B cell (primary cell): ENCODE data around the gene CXCL8. TPM values are rescaled to one million over a fixed set of nuclear protein-coding genes. Genes with fewer than 3 reads are reported as not detected.

Experiments
- ATAC-seq: fragments of 200-7000 bp; cut with Tn5 transposase; one replicate; pipeline ENCODE4 v1.10.0; 2021; ENCODE audit warnings: low read depth, mild to moderate bottlenecking, moderate number of reproducible peaks, moderate library complexity
- CTCF ChIA-PET: fragments of 350-600 bp; sonication (Branson Sonifier 250); formaldehyde crosslinking; loops from one replicate; lab custom pipeline; 2021; ENCODE audit warnings: antibody characterized with exemption, inconsistent platforms; lab: Charles Lee
- POLR2A ChIA-PET: fragments of 350-600 bp; sonication (Branson Sonifier 250); formaldehyde crosslinking; loops from one replicate; lab custom pipeline; 2021; ENCODE audit warnings: antibody characterized with exemption; lab: Charles Lee
- DNase-seq: peaks from one replicate; pipeline ENCODE4 v3.0.0; 2013
- H2AFZ ChIP-seq: 2 replicates; pipeline ENCODE4 v1.6.1; 2012; ENCODE audit warnings: mild to moderate bottlenecking, low read depth, low read length; ENCODE audit not compliant: insufficient read depth, poor library complexity, severe bottlenecking
- H3K27ac ChIP-seq, 2 donors: 1 replicate in 1 of 2; 2 replicates in 1 of 2; pipeline ENCODE4 v1.5.1; 2012 to 2013; ENCODE audit warnings: low read length in 2 of 2, mild to moderate bottlenecking in 2 of 2, moderate library complexity in 1 of 2
- H3K27me3 ChIP-seq, 4 experiments: fragments of 200-600 bp in 1 of 4; sonication (generic) in 1 of 4; replicated peaks in 1 of 4; 1 replicate in 2 of 4; 2 replicates in 2 of 4; pipeline versions ENCODE4 v1.6.1 to v1.7.0; 2013 to 2016; ENCODE audit warnings: low read length in 3 of 4, mild to moderate bottlenecking in 2 of 4, mixed read lengths in 1 of 4, moderate library complexity in 1 of 4; ENCODE audit not compliant: insufficient read depth in 4 of 4, control insufficient read depth in 3 of 4; ENCODE audit errors: control extremely low read depth in 1 of 4
- H3K36me3 ChIP-seq, 2 experiments: replicated peaks in 1 of 2; 1 replicate in 1 of 2; 2 replicates in 1 of 2; pipeline versions ENCODE4 v1.6.1 to v1.7.1; 2013; ENCODE audit warnings: low read length in 1 of 2; ENCODE audit not compliant: insufficient read depth in 2 of 2, control insufficient read depth in 1 of 2; ENCODE audit errors: control extremely low read depth in 1 of 2, extremely low read depth in 1 of 2
- H3K4me1 ChIP-seq, 2 donors: fragments of 200-600 bp in 1 of 2; sonication (generic) in 1 of 2; 1 replicate in 1 of 2; 2 replicates in 1 of 2; pipeline versions ENCODE4 v1.5.1 to v1.6.1; 2013 to 2017; ENCODE audit warnings: low read length in 2 of 2; ENCODE audit not compliant: control insufficient read depth in 2 of 2, insufficient read depth in 2 of 2
- H3K4me2 ChIP-seq: replicated peaks from 2 replicates; pipeline ENCODE3; 2012; ENCODE audit warnings: mild to moderate bottlenecking, low read depth, low read length; ENCODE audit not compliant: poor library complexity, severe bottlenecking
- H3K4me3 ChIP-seq, 5 experiments: fragments of 200-600 bp in 1 of 5; sonication (generic) in 1 of 5; 1 replicate in 3 of 5; 2 replicates in 2 of 5; pipeline versions ENCODE4 v1.5.1 to v1.7.0; 2011 to 2016; ENCODE audit warnings: low read length in 4 of 5, mild to moderate bottlenecking in 4 of 5, low read depth in 2 of 5, control low read depth in 1 of 5, moderate library complexity in 1 of 5; ENCODE audit not compliant: insufficient read depth in 1 of 5; ENCODE audit errors: control extremely low read depth in 1 of 5, extremely low read depth in 1 of 5
- H3K79me2 ChIP-seq: fragments of 200-600 bp; sonication (generic); one replicate; pipeline ENCODE4 v1.6.0; 2016; ENCODE audit warnings: low read length; ENCODE audit not compliant: control insufficient read depth, insufficient read depth
- H3K9ac ChIP-seq: fragments of 200-600 bp; sonication (generic); 2 replicates; pipeline ENCODE4 v1.6.1; 2017; ENCODE audit warnings: mild to moderate bottlenecking, low read length, moderate library complexity
- H3K9me3 ChIP-seq, 3 donors: one replicate each; pipeline versions ENCODE4 v1.6.1 to v1.7.1; 2013; ENCODE audit warnings: low read length in 2 of 3; ENCODE audit not compliant: control insufficient read depth in 2 of 3, insufficient read depth in 1 of 3; ENCODE audit errors: control extremely low read depth in 1 of 3
- H4K20me1 ChIP-seq: 2 replicates; pipeline ENCODE4 v1.6.0; 2012; ENCODE audit warnings: mild to moderate bottlenecking, low read length; ENCODE audit not compliant: insufficient read depth, control insufficient read depth, poor library complexity, severe bottlenecking
- H3K27ac Mint-ChIP-seq: one replicate; pipeline ENCODE4 v1.8.0; 2021; ENCODE audit warnings: mixed read lengths
- H3K27me3 Mint-ChIP-seq: one replicate; pipeline ENCODE4 v1.8.0; 2021; ENCODE audit warnings: mixed read lengths
- H3K4me1 Mint-ChIP-seq: one replicate; pipeline ENCODE4 v1.8.0; 2021; ENCODE audit warnings: mixed read lengths
- H3K4me3 Mint-ChIP-seq: one replicate; pipeline ENCODE4 v1.8.0; 2021; ENCODE audit warnings: mixed read lengths
- H3K9me3 Mint-ChIP-seq: one replicate; pipeline ENCODE4 v1.8.0; 2022; ENCODE audit warnings: mixed read lengths; ENCODE audit not compliant: insufficient read depth
- CTCF ChIP-seq: fragments of 200-600 bp; IDR thresholded peaks from one replicate; pipeline ENCODE4 v1.8.0; 2022; ENCODE audit warnings: antibody characterized with exemption, mild to moderate bottlenecking
- EZH2 ChIP-seq: IDR thresholded peaks from 2 replicates; pipeline ENCODE4 v1.6.1; 2012; ENCODE audit warnings: borderline replicate concordance, low read depth, mild to moderate bottlenecking, moderate library complexity, low read length; ENCODE audit not compliant: insufficient read depth, poor library complexity, severe bottlenecking
- WGBS: methylation state at CpG from one replicate; pipeline ENCODE4 v1.1.5; 2013; ENCODE audit warnings: missing lambda C conversion rate; ENCODE audit not compliant: insufficient coverage; 5-methylcytosine and 5-hydroxymethylcytosine counted together
- intact Hi-C: fragments of 100-400 bp; cut with micrococcal nuclease; formaldehyde crosslinking; loops from one replicate; pipeline ENCODE4 v1.10.0; 2022
- polyA plus RNA-seq: library from polyadenylated mRNA; depleted of rRNA; stranded (reverse); fragments of >200 nt; gene quantifications from 2 replicates; pipeline ENCODE4 v1.2.3, GENCODE V29; 2012
- total RNA-seq, 2 donors: library from RNA; stranded (reverse); fragments of 120-200 nt in 1 of 2; gene quantifications; 1 replicate in 1 of 2; 2 replicates in 1 of 2; pipeline versions ENCODE4 v1.2.3 to v1.2.4, GENCODE V29; 2013 to 2022

The CXCL8 gene
- total and polyA plus RNA-seq, 2 donors (not counting 1 experiment from before 2014, with no cell fraction given), result 0.32 to 7.5 TPM

- no peaks in the 10 kb centered on the region for H3K27me3 ChIP-seq
- no peaks in the 10 kb centered on the region for H3K4me1 ChIP-seq
- DNase-seq (no peak), ATAC-seq (no peak)
- Mint-ChIP-seq H3K9me3 (no peaks in the 10 kb centered on the region), H3K27ac (no peak overlapping the region), H3K27me3 (peaks cover 20% of the 10 kb centered on the region), H3K4me3 (no peak overlapping the region), H3K4me1 (no peaks in the 10 kb centered on the region)
- no peaks in the 10 kb centered on the region for H4K20me1 ChIP-seq
- no peak overlapping the region for H2AFZ ChIP-seq
- H3K36me3 ChIP-seq, result no peaks in the 10 kb centered on the region
- H3K27ac ChIP-seq, result no peak overlapping the region
- intact Hi-C loops, result no loop called here
- no peaks in the 10 kb centered on the region for H3K79me2 ChIP-seq
- H3K4me3 ChIP-seq, result no peak overlapping the region
- ChIA-PET POLR2A (no interaction called here), CTCF (no interaction called here)
- no CpG with 5 or more reads among the region's 2 CpGs for WGBS
- H3K9me3 ChIP-seq, result no peaks in the 10 kb centered on the region
- no peak overlapping the region for H3K4me2 ChIP-seq
- no peak overlapping the region for H3K9ac ChIP-seq
- no peak for TF ChIP-seq EZH2
- no peak for TF ChIP-seq CTCF
Measured at GRCh38 chr4:73702796-73703287, 37.5 kb upstream of the CXCL8 start.

- Mint-ChIP-seq H3K4me3 (no peak overlapping the region), H3K27ac (no peak overlapping the region), H3K27me3 (peaks cover 20% of the 10 kb centered on the region), H3K9me3 (no peaks in the 10 kb centered on the region), H3K4me1 (no peaks in the 10 kb centered on the region)
- Histone ChIP-seq H3K9me3 (no peaks in the 10 kb centered on the region), H3K9ac (no peak overlapping the region), H3K27me3 (no peaks in the 10 kb centered on the region), H4K20me1 (no peaks in the 10 kb centered on the region), H3K4me1 (no peaks in the 10 kb centered on the region), H3K27ac (no peak overlapping the region), H3K4me2 (no peak overlapping the region), H3K4me3 (no peak overlapping the region), H3K79me2 (no peaks in the 10 kb centered on the region), H2AFZ (no peak overlapping the region), H3K36me3 (no peaks in the 10 kb centered on the region)
- TF ChIP-seq CTCF (no peak), EZH2 (no peak)
- ATAC-seq, result no peak
- intact Hi-C loops, result no loop called here
- 83% methylated on average over 1 of the region's 1 CpG for WGBS
- ChIA-PET CTCF (no interaction called here), POLR2A (no interaction called here)
- no peak for DNase-seq
Measured at GRCh38 chr4:73703320-73703719, 37.0 kb upstream of the CXCL8 start.
